Activated CD8-positive, alpha-beta memory T cell treated with anti-CD3 and anti-CD28 coated beads for 48 hours (primary cell): ENCODE data around the gene SOX30.

ENCODE experiments used
- DNase-seq, 3 experiments: peaks; one replicate each; pipeline ENCODE4 v3.0.0-alpha.2; 2020; ENCODE audit warnings: low read depth in 2 of 3, low spot score in 2 of 3

The SOX30 gene

DNA sequence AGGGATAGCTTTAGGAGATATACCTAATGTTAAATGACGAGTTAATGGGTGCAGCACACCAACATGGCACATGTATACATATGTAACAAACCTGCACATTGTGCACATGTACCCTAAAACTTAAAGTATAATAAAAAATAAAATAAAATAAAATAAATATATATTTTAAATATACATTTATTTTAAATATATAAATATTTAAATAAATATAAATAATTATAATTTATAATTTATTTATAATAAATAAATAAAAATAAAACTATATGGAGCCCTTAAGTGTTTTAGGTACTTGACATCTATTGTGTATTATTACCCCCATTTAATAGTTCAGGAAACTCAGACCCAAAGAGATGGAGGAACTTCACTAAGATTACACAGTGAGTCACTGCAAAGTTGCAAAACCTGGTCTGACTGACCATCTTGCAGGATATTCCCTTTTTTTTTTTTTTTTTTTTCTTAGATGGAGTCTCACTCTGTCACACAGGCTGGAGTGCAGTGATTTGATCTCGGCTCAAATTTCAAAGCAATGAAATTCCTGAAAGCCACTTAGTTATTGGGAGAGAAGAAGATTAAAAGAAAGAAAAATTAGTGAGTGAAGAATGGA lies 13.3 kb upstream of the SOX30 start:
- DNase-seq, result no peak

DNA sequence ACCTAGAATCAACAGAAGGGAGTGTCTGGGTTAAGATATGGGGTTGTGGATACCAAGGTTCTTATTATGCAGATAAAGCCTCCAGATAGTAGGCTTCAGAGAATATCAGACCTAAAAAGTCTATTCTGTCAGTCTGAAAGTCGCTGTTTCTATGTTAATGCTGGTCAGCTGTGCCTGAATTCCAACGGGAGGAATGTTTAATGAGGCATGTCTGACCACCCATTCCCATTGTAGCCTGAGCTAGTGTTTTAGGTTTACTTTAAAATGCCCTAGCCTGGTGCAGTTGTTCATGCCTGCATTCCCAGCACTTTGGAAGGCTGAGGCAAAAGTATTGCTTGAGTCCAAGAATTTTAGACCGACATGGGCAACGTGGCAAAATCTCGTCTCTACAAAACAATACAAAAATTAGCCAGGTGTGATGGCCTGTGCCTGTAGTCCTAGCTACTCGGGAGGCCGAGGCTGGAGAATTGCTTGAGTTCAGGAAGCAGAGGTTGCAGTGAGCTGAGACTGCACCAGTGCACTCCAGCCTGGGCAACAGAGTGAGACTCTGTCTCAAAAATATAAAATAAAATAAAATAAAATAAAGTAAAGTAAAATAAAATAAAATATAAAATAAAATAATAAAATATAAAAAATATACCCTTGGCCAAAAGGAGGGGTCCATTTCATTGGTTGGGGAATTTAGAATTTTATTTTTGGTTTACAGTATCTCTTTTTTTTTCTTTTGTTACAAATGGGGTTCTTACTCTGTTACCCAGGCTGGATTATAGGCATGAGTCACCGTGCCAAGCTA lies 7.8 kb upstream of the SOX30 start:
- no peak for DNase-seq

DNA sequence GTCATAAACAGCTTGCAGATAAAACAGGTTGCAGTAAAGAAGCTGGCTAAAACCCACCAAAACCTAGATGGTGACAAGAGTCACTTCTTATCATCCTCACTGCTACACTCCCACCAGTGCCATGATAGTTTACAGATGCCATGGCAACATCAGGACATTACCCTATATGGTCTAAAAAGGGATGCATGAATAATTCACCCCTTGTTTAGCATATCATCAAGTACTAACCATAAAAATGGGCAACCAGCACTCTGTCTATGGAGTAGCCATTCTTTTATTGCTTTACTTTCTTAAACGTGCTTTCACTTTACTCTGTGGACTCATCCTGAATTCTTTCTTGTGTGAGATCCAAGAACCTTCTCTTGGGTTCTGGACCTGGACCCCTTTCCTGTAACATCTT lies 6.7 kb upstream of the SOX30 start:
- no peak for DNase-seq

GRCh38 chr5:157657516-157657915 lies 5.3 kb upstream of the SOX30 start:
- no peak for DNase-seq

GRCh38 chr5:157651623-157652376 lies 438 bp downstream of the SOX30 start:
- DNase-seq, result peak; percentile 33 to 59 (median 40)

DNA sequence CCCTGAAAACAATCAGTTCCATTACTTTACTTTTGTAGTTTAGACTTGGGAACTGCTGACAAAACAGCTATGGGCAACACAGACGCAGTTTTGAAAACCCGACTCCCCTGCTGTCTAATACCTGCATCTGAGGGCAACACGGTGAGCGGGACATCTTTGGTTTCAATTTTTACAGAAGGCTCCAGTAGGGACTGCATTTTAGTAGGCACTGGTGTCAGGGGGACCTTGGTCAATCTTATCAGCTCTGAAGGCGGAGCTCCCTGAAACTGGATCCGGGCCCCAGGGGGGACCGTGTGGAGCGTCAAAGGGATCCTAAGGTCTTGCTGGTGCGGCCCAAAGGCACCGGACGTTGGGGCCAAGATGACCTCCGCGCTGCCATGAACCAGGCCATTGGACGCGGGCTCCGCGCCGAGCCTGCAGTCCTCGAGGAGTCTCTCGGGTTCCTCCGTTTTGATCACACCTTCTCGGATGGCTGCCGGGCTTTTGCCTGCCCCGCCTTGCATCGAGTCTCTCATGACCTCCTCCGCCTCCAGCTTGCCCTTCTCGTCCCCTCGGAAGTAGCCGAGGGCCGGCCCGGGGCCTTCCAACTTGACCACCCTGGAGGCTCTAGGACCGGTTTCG lies 1.1 kb downstream of the SOX30 start:
- no peak for DNase-seq

DNA sequence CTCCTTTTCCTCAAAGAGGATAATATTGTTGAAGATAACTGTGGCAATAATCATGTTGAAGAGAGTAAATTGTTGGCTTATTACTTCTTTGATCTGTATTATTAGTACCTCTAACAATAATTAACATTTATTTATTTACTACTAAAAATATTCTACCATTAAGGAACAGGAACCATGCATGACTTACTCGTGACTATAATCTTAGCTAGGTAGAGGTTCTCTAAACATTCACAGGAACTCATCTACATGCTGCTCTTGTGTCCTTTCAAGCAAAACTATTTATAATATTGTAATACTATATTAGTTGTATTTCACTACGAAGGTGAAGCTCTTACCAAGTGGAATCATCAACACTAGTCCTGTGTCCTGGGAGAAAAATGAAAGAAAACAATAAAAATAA lies 3.1 kb downstream of the SOX30 start:
- no peak for DNase-seq

GRCh38 chr5:157648275-157648990 lies 3.8 kb downstream of the SOX30 start:
- no peak for DNase-seq

DNA sequence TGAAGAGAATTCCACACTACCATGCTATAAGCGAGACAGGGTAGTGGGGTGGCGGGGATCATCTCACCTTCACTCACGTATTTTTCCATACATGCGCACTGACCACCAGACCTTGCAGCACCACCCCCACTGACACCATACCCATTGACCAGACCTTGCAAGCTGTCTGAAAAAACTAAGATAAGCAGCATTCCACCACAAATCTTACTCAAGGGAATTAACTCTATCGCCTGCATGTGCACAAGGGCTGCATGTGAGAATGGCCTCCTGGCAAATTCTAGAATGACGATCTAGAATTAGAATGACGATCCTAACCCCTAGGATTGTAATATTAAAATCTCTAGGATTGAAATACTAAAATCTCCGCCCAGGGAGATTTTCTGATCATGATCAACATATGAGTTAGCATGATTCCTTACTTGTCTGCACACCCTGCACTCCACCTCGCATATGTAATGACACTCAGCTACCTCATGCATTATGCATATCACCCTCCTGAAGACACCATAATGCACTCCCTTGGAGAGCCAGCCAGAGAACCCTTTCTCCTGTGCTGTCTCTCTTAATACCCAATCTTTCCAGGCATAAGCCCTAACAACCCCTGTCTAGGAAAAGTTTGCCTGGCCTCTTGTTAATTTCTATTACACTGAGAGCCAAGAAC lies 11.7 kb downstream of the SOX30 start:
- no peak for DNase-seq

DNA sequence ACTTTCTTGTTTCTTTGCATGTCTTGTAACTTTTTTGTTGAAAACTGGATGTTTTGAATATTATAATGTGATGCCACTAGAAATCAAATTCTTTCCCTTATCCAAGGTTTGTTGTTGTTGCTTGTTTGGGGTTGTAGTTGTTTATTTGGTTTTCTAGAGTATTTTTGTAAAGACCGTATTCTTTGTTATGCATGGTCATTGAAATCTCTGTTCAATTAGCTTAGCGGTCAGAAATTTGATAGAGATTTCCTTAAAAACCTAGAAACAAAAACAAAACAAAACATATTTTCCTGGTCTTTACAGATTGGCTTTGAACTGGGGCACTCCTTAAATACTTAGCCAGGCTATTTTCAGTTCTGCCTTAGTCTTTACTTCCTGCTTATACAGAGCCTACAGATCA lies 21.9 kb downstream of the SOX30 start:
- no peak for DNase-seq

GRCh38 chr5:157626831-157627230 lies 25.4 kb downstream of the SOX30 start:
- DNase-seq, result no peak

DNA sequence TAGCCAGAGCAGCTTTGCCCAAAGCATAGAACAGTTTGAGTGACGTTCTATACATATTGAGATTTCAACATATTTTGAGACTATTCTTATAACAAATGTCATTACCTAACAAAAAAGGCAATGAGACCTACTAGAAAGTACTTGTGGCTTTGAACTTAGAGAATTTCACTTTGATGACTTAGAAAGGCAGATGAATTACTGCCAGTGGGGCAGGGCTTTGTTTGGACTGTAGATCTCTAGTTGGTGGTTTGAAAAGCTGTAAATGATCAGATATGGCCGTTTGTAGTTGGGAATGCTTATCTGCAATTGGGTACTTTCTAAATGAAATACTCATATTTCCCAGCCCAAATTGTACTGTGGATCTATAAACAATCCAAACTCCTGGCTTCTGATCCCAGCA lies 28.1 kb downstream of the SOX30 start:
- DNase-seq, result no peak

GRCh38 chr5:157620776-157621175 lies 31.5 kb downstream of the SOX30 start:
- no peak for DNase-seq

- no peak for DNase-seq
Measured at GRCh38 chr5:157618191-157618765, 34.0 kb downstream of the SOX30 start.

GRCh38 chr5:157616785-157617184 lies 35.5 kb downstream of the SOX30 start:
- no peak for DNase-seq

- no peak for DNase-seq
Measured at GRCh38 chr5:157613385-157614245, 38.6 kb downstream of the SOX30 start.

GRCh38 chr5:157612581-157612980 lies 39.7 kb downstream of the SOX30 start:
- no peak for DNase-seq

- DNase-seq, result no peak
Measured at GRCh38 chr5:157611571-157612476, 40.4 kb downstream of the SOX30 start.
